HUES48 (cell line): ENCODE results near the gene TMEM236.
A peak's percentile ranks its signal among the peaks of the same experiment; 100 is the strongest.

Experiments used
- H3K27ac ChIP-seq: one replicate; pipeline ENCODE4 v1.7.0; 2013; ENCODE audit warnings: low read depth, low read length, inconsistent platforms
- H3K27me3 ChIP-seq: 2 replicates; pipeline ENCODE4 v1.6.1; 2013; ENCODE audit warnings: mild to moderate bottlenecking, low read length; ENCODE audit not compliant: control insufficient read depth, insufficient read depth
- H3K36me3 ChIP-seq: 2 replicates; pipeline ENCODE4 v1.6.1; 2013; ENCODE audit warnings: low read length; ENCODE audit not compliant: control insufficient read depth, insufficient read depth
- H3K4me1 ChIP-seq: 2 replicates; pipeline ENCODE4 v1.6.1; 2013; ENCODE audit warnings: mild to moderate bottlenecking, low read length; ENCODE audit not compliant: control insufficient read depth, insufficient read depth
- H3K4me3 ChIP-seq: 2 replicates; pipeline ENCODE4 v1.5.1; 2013; ENCODE audit warnings: mild to moderate bottlenecking, low read depth, low read length
- H3K9ac ChIP-seq: 2 replicates; pipeline ENCODE4 v1.6.1; 2013; ENCODE audit warnings: mild to moderate bottlenecking, low read depth, low read length, moderate library complexity
- H3K9me3 ChIP-seq: 2 replicates; pipeline ENCODE4 v1.6.1; 2013; ENCODE audit warnings: low read length; ENCODE audit not compliant: control insufficient read depth, insufficient read depth

The TMEM236 gene

GRCh38 chr10:17833656-17834055, 81.7 kb downstream of the TMEM236 start:
- H3K36me3 ChIP-seq: no peaks in the 10 kb centered on the region
- H3K9ac ChIP-seq: no peak overlapping the region
- H3K4me1 ChIP-seq: no peaks in the 10 kb centered on the region
- no peak overlapping the region for H3K27ac ChIP-seq
- H3K27me3 ChIP-seq: no peaks in the 10 kb centered on the region
- H3K9me3 ChIP-seq: no peaks in the 10 kb centered on the region
- no peak overlapping the region for H3K4me3 ChIP-seq

GRCh38 chr10:17835688-17836087, 83.7 kb downstream of the TMEM236 start:
- H3K9me3 ChIP-seq: no peaks in the 10 kb centered on the region
- H3K4me3 ChIP-seq: no peak overlapping the region
- no peak overlapping the region for H3K9ac ChIP-seq
- H3K27ac ChIP-seq: peak overlapping the region; percentile 63
- H3K27me3 ChIP-seq: no peaks in the 10 kb centered on the region
- no peaks in the 10 kb centered on the region for H3K36me3 ChIP-seq
- H3K4me1 ChIP-seq: no peaks in the 10 kb centered on the region

DNA sequence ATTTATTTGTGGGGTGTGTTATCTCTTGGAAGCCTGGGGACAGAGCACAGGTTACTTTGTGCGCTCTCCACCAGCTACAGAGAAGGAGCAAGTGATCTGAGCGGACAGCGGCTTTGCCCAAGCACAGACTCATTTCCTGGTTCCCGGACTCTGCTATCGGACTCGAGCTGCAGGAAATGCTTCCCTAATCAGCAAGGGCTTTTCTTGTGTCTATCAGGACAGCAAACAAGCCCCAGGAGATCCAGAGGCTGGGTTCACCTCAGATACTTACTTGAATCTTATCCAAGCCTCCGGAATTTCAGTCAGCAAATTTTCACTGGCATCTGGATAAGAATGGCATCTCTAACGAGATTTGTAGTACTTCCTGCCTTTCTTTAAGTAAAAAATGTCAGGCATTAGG, 84.9 kb downstream of the TMEM236 start:
- Histone ChIP-seq H3K27ac (peak overlapping the region; percentile 42), H3K27me3 (no peaks in the 10 kb centered on the region), H3K4me1 (no peaks in the 10 kb centered on the region), H3K9me3 (no peaks in the 10 kb centered on the region), H3K9ac (no peak overlapping the region), H3K36me3 (no peaks in the 10 kb centered on the region), H3K4me3 (no peak overlapping the region)

GRCh38 chr10:17838080-17838648, 86.2 kb downstream of the TMEM236 start:
- Histone ChIP-seq H3K36me3 (no peaks in the 10 kb centered on the region), H3K27ac (no peak overlapping the region)

GRCh38 chr10:17841050-17841449, 89.0 kb downstream of the TMEM236 start:
- no peaks in the 10 kb centered on the region for H3K36me3 ChIP-seq
- no peak overlapping the region for H3K9ac ChIP-seq
- H3K4me3 ChIP-seq: no peak overlapping the region

More at GRCh38 chr10:17838080-17838648, 86.2 kb downstream of the TMEM236 start:
- Histone ChIP-seq H3K9me3 (no peaks in the 10 kb centered on the region), H3K9ac (no peak overlapping the region), H3K4me3 (no peak overlapping the region), H3K27me3 (no peaks in the 10 kb centered on the region), H3K4me1 (no peaks in the 10 kb centered on the region)

GRCh38 chr10:17842641-17843040, 90.6 kb downstream of the TMEM236 start:
- H3K4me3 ChIP-seq: no peak overlapping the region
- no peaks in the 10 kb centered on the region for H3K4me1 ChIP-seq
- H3K9ac ChIP-seq: no peak overlapping the region

More at GRCh38 chr10:17841050-17841449, 89.0 kb downstream of the TMEM236 start:
- H3K4me1 ChIP-seq: no peaks in the 10 kb centered on the region
- H3K27ac ChIP-seq: no peak overlapping the region
- no peaks in the 10 kb centered on the region for H3K9me3 ChIP-seq
- no peaks in the 10 kb centered on the region for H3K27me3 ChIP-seq

DNA sequence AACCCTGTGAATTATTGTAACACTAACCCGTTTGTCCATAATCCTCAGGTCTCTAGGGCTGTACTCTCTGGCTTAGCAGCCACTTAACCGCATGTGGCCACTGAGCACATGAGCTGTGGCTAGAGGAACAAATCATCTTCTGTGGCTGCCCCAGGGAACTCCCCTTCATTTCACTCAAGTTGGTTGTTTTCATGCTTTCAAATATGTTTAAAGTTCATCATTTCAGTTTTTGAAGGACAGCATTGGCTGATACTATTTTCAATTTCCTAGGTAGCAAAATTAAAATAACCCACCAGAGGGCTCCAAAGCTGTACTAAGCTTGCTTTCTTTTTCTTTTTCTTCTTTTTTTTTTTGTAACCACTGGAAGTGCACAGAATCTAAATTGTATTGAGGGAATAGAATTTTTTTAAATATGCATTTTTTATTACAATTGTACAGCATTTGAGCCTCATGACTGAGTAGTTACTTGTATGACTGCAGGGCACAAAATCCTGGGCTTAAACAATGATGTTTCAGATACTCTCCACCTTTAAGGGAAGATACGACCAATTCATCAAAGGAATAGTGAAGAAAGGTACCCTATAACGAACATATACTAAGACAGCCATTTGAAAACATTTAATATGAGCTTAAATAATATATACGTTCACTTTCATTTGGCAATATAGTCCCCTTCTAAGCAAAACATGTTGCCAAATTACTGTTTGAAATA, 95.7 kb downstream of the TMEM236 start:
- H3K9me3 ChIP-seq: no peaks in the 10 kb centered on the region
- H3K27ac ChIP-seq: no peak overlapping the region
- no peak overlapping the region for H3K9ac ChIP-seq

More at GRCh38 chr10:17842641-17843040, 90.6 kb downstream of the TMEM236 start:
- H3K9me3 ChIP-seq: no peaks in the 10 kb centered on the region
- no peaks in the 10 kb centered on the region for H3K36me3 ChIP-seq
- no peaks in the 10 kb centered on the region for H3K27me3 ChIP-seq
- no peak overlapping the region for H3K27ac ChIP-seq

DNA sequence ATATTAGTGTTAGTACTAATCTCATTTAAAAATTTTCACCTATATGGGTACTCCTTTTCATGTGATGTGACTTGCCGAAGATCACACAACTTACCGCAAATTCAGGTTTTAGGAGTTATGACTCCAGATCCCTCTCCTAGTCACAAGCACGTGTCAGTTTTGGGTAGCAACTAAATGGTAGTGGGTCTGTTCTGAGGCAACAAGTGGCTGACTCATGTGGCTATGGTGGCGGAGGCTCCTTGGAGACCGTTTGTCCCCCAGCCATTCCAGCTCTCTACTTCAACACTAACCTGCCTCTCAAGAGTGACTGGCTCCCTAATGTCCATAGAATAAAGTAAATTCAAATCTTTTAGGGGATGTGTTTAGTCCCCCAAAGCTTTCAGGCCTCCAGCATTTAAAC, 96.6 kb downstream of the TMEM236 start:
- no peak overlapping the region for H3K4me3 ChIP-seq
- H3K36me3 ChIP-seq: no peaks in the 10 kb centered on the region
- H3K27ac ChIP-seq: no peak overlapping the region
- H3K27me3 ChIP-seq: no peaks in the 10 kb centered on the region
- no peaks in the 10 kb centered on the region for H3K9me3 ChIP-seq
- H3K9ac ChIP-seq: no peak overlapping the region
- H3K4me1 ChIP-seq: 0 out of 2 replicates have a peak, but pooled peaks cover 3% of the 10 kb centered on the region

More for the DNA sequence above, 95.7 kb downstream of the TMEM236 start:
- 0 out of 2 replicates have a peak, but pooled peaks cover 3% of the 10 kb centered on the region for H3K4me1 ChIP-seq
- no peak overlapping the region for H3K4me3 ChIP-seq
- H3K36me3 ChIP-seq: no peaks in the 10 kb centered on the region
- H3K27me3 ChIP-seq: no peaks in the 10 kb centered on the region
